ENCODE measurements around the gene CREBL2.
"Not testable (repeated sequence)": the region's sequence is repeated elsewhere in the genome, so short reads cannot be mapped to it uniquely, and the experiment has no call there.

Gene CREBL2

GRCh38 chr12:12611512-12612306, at the start of gene CREBL2:
Gene CREBL2, plus strand, starts transcription at chr12:12611876. Its CDS starts 297 bp downstream, at chr12:12612173.
- peak; percentile 85 for DNase-seq

- DNase-seq = peak; percentile 24
These were observed 49.6 kb upstream of the CREBL2 start for GRCh38 chr12:12562016-12562483.

GRCh38 chr12:12562585-12563261, 49.0 kb upstream of the CREBL2 start, which contains the start of gene DUSP16:
Gene DUSP16, minus strand, starts transcription at chr12:12562863. Its CDS starts 41,765 bp downstream, at chr12:12521098.
- DNase-seq = peak; percentile 71

GRCh38 chr12:12563290-12563928, 48.3 kb upstream of the CREBL2 start:
- DNase-seq = no peak

- DNase-seq = no peak
These were observed 46.8 kb upstream of the CREBL2 start for GRCh38 chr12:12564911-12565310.

GRCh38 chr12:12565971-12566370, 45.7 kb upstream of the CREBL2 start:
- DNase-seq = not testable (repeated sequence)

- DNase-seq = no peak
These were observed 39.0 kb upstream of the CREBL2 start for GRCh38 chr12:12572659-12573058.

GRCh38 chr12:12577786-12578185, 33.9 kb upstream of the CREBL2 start:
- no peak for DNase-seq

GRCh38 chr12:12580716-12581115, 31.0 kb upstream of the CREBL2 start:
- DNase-seq = not testable (repeated sequence)

GRCh38 chr12:12582193-12582881, 29.3 kb upstream of the CREBL2 start:
- no peak for DNase-seq

GRCh38 chr12:12582895-12583303, 28.8 kb upstream of the CREBL2 start:
- DNase-seq = peak; percentile 48

GRCh38 chr12:12583510-12584178, 28.0 kb upstream of the CREBL2 start:
- no peak for DNase-seq

- no peak for DNase-seq
These were observed 26.4 kb upstream of the CREBL2 start for GRCh38 chr12:12585115-12585863.

- no peak for DNase-seq
These were observed 24.6 kb upstream of the CREBL2 start for GRCh38 chr12:12586879-12587675.

GRCh38 chr12:12587878-12588277, 23.8 kb upstream of the CREBL2 start:
- DNase-seq = no peak

GRCh38 chr12:12588436-12588835, 23.2 kb upstream of the CREBL2 start:
- not testable (repeated sequence) for DNase-seq

- no peak for DNase-seq
These were observed 20.7 kb upstream of the CREBL2 start for GRCh38 chr12:12590961-12591360.

GRCh38 chr12:12592930-12593329, 18.7 kb upstream of the CREBL2 start:
- DNase-seq = no peak

- not testable (repeated sequence) for DNase-seq
These were observed 15.7 kb upstream of the CREBL2 start for GRCh38 chr12:12595929-12596328.

GRCh38 chr12:12596598-12596997, 15.1 kb upstream of the CREBL2 start:
- not testable (repeated sequence) for DNase-seq

- DNase-seq = no peak
These were observed 12.8 kb upstream of the CREBL2 start for GRCh38 chr12:12598864-12599263.

All from stimulated activated naive CD4-positive, alpha-beta T cell treated with Interleukin-2 at 50 U/mL for 16 hours (primary cell).